Suprapubic skin (tissue), 3 donors: ENCODE results near the gene UXT.

Source experiments
- CTCF ChIP-seq, 2 donors: fragments of 200-600 bp in 1 of 2; fragments of 450-650 bp in 1 of 2; sonication (generic) in 1 of 2; IDR thresholded peaks; one replicate each; pipeline ENCODE4 v1.5.1; 2016 to 2019; ENCODE audit warnings: antibody characterized with exemption in 2 of 2, mild to moderate bottlenecking in 1 of 2, moderate library complexity in 1 of 2
- POLR2AphosphoS5 ChIP-seq, 3 donors: sonication (generic); formaldehyde crosslinking; IDR thresholded peaks; one replicate each; pipeline ENCODE4 v1.6.1; 2017; ENCODE audit warnings: antibody characterized with exemption in 3 of 3

- no peak for TF ChIP-seq POLR2AphosphoS5 (IDR thresholded peaks at IDR 0.05)
- TF ChIP-seq CTCF (IDR thresholded peaks at IDR 0.05) = no peak
These were observed 48.2 kb upstream of the UXT start for GRCh38 chrX:47707031-47707780.
